Body of pancreas (tissue), 4 donors: ENCODE data around the gene COLGALT1.

Source experiments
- POLR2A ChIP-seq, 3 donors: fragments of 450-650 bp; IDR thresholded peaks; one replicate each; pipeline ENCODE4 v1.6.1; 2016; ENCODE audit warnings: antibody characterized with exemption in 3 of 3, mild to moderate bottlenecking in 2 of 3
- TF ChIP-seq, protein P1 (sequence below), 7 experiments: fragments of 450-650 bp in 4 of 7; fragments of 200-600 bp in 3 of 7; sonication (generic) in 3 of 7; IDR thresholded peaks; one replicate each; pipeline ENCODE4 v1.5.1; 2016 to 2019; ENCODE audit warnings: antibody characterized with exemption in 7 of 7

DNA sequence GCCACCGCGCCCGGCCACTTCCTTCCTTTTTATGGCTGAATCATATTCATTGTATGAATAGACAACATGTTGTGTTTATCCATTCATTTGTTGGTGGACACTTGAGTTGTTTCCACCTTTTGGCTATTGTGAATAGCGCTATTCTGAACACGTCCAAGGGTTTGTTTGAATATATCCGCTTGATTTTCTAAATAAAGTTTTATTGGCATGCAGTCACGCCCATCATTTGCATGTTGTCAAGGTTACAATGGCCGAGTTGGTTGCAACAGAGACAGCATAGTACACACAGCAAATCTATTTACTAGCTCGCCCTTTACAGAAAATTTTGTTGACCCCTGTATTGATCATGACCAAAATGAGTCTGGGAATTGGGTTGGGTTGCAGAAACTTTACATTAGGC is 43.5 kb downstream of the COLGALT1 start:
- TF ChIP-seq, protein P1, sequence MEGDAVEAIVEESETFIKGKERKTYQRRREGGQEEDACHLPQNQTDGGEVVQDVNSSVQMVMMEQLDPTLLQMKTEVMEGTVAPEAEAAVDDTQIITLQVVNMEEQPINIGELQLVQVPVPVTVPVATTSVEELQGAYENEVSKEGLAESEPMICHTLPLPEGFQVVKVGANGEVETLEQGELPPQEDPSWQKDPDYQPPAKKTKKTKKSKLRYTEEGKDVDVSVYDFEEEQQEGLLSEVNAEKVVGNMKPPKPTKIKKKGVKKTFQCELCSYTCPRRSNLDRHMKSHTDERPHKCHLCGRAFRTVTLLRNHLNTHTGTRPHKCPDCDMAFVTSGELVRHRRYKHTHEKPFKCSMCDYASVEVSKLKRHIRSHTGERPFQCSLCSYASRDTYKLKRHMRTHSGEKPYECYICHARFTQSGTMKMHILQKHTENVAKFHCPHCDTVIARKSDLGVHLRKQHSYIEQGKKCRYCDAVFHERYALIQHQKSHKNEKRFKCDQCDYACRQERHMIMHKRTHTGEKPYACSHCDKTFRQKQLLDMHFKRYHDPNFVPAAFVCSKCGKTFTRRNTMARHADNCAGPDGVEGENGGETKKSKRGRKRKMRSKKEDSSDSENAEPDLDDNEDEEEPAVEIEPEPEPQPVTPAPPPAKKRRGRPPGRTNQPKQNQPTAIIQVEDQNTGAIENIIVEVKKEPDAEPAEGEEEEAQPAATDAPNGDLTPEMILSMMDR (IDR thresholded peaks at IDR 0.05): no peak
- TF ChIP-seq POLR2A (IDR thresholded peaks at IDR 0.05): no peak
